ENCODE data around the gene KIFC1.

DNA sequence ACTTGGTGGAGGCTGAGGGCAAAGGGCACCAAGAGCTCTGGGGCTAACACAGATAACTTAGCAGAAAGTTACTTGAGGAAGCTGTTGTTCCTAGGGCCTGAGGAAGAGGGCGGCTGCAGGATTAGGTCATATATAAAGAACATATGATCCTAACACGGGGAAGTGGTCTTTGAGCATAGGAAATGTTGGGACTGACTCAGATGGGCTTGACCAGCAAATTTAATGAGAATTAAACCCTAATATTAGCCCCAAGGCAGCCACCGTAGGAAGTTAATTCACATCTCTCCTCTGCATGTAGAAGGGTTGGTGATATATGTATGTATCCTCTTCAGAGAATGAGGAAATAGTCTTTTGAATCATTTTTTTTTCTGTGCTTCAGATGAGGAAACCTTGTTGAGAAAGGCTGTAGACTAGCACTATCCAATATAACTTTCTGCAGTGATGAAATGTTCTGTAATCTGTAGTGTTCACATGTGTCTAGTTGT is 53.5 kb downstream of the KIFC1 start:
- TF ChIP-seq, protein P1, sequence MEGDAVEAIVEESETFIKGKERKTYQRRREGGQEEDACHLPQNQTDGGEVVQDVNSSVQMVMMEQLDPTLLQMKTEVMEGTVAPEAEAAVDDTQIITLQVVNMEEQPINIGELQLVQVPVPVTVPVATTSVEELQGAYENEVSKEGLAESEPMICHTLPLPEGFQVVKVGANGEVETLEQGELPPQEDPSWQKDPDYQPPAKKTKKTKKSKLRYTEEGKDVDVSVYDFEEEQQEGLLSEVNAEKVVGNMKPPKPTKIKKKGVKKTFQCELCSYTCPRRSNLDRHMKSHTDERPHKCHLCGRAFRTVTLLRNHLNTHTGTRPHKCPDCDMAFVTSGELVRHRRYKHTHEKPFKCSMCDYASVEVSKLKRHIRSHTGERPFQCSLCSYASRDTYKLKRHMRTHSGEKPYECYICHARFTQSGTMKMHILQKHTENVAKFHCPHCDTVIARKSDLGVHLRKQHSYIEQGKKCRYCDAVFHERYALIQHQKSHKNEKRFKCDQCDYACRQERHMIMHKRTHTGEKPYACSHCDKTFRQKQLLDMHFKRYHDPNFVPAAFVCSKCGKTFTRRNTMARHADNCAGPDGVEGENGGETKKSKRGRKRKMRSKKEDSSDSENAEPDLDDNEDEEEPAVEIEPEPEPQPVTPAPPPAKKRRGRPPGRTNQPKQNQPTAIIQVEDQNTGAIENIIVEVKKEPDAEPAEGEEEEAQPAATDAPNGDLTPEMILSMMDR (IDR thresholded peaks at IDR 0.05), result no peak
- TF ChIP-seq, protein P2, sequence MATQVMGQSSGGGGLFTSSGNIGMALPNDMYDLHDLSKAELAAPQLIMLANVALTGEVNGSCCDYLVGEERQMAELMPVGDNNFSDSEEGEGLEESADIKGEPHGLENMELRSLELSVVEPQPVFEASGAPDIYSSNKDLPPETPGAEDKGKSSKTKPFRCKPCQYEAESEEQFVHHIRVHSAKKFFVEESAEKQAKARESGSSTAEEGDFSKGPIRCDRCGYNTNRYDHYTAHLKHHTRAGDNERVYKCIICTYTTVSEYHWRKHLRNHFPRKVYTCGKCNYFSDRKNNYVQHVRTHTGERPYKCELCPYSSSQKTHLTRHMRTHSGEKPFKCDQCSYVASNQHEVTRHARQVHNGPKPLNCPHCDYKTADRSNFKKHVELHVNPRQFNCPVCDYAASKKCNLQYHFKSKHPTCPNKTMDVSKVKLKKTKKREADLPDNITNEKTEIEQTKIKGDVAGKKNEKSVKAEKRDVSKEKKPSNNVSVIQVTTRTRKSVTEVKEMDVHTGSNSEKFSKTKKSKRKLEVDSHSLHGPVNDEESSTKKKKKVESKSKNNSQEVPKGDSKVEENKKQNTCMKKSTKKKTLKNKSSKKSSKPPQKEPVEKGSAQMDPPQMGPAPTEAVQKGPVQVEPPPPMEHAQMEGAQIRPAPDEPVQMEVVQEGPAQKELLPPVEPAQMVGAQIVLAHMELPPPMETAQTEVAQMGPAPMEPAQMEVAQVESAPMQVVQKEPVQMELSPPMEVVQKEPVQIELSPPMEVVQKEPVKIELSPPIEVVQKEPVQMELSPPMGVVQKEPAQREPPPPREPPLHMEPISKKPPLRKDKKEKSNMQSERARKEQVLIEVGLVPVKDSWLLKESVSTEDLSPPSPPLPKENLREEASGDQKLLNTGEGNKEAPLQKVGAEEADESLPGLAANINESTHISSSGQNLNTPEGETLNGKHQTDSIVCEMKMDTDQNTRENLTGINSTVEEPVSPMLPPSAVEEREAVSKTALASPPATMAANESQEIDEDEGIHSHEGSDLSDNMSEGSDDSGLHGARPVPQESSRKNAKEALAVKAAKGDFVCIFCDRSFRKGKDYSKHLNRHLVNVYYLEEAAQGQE (IDR thresholded peaks at IDR 0.05; ENCODE audit: insufficient read depth in 1 of 2, low read depth in 2 of 2, low read length in 1 of 2), result no peak
- TF ChIP-seq SIN3A (IDR thresholded peaks at IDR 0.05; ENCODE audit: borderline replicate concordance, insufficient read depth, low read depth, low read length), result no peak
- no peak for TF ChIP-seq POLR2AphosphoS5 (IDR thresholded peaks at IDR 0.05; ENCODE audit: low read depth, low read length)
